ENCODE measurements around the gene PBX1. TPM values are rescaled to one million over a fixed set of nuclear protein-coding genes. Genes with fewer than 3 reads are reported as not detected.
A peak's percentile ranks its signal among the peaks of the same experiment; 100 is the strongest.

PBX1 gene
- total RNA-seq, 2 donors from 2014 or later: 50.5 to 53.1 TPM

- H3K4me3 ChIP-seq: no peak overlapping the region
- H3K27me3 ChIP-seq (replicated peaks; ENCODE audit: insufficient read depth): no peaks in the 10 kb centered on the region
- no peaks in the 10 kb centered on the region for H3K36me3 ChIP-seq
- H3K4me1 ChIP-seq (ENCODE audit: control insufficient read depth in 1 of 2, low read depth in 2 of 2): peaks cover 10 to 71% of the 10 kb centered on the region in 2 donors
- no peak for DNase-seq (ENCODE audit: low spot score)
- no peak for TF ChIP-seq CTCF (IDR thresholded peaks at IDR 0.05)
- H3K27ac ChIP-seq: no peak overlapping the region
- H3K9me3 ChIP-seq: no peaks in the 10 kb centered on the region
- no peak for ATAC-seq (ENCODE audit: insufficient number of reproducible peaks, low FRiP score, low read depth)
These were observed 12.3 kb downstream of the PBX1 start for GRCh38 chr1:164571333-164571732.

- H3K36me3 ChIP-seq: no peaks in the 10 kb centered on the region
- peak overlapping the region in 1 of 2 donors; percentile 80 for H3K27ac ChIP-seq
- no peak for TF ChIP-seq CTCF (IDR thresholded peaks at IDR 0.05)
- H3K9me3 ChIP-seq: no peaks in the 10 kb centered on the region
- no peaks in the 10 kb centered on the region for H3K27me3 ChIP-seq (replicated peaks; ENCODE audit: insufficient read depth)
- H3K4me3 ChIP-seq: peak overlapping the region; percentile 74
- no peak for DNase-seq (ENCODE audit: low spot score)
- no peak for ATAC-seq (ENCODE audit: insufficient number of reproducible peaks, low FRiP score, low read depth)
- H3K4me1 ChIP-seq (ENCODE audit: control insufficient read depth in 1 of 2, low read depth in 2 of 2): peaks cover 9 to 69% of the 10 kb centered on the region in 2 donors
These were observed 16.4 kb downstream of the PBX1 start for GRCh38 chr1:164575356-164575886.

GRCh38 chr1:164576291-164577271 lies 17.6 kb downstream of the PBX1 start:
- Histone ChIP-seq H3K4me3 (peak overlapping the region; percentile 74), H3K4me1 (ENCODE audit: control insufficient read depth in 1 of 2, low read depth in 2 of 2) (peaks cover 9 to 69% of the 10 kb centered on the region in 2 donors), H3K27ac (peak overlapping the region; percentile 80 to 82), H3K9me3 (no peaks in the 10 kb centered on the region), H3K27me3 (replicated peaks; ENCODE audit: insufficient read depth) (no peaks in the 10 kb centered on the region), H3K36me3 (no peaks in the 10 kb centered on the region)
- DNase-seq (ENCODE audit: low spot score): no peak
- peak; percentile 10 for ATAC-seq (ENCODE audit: insufficient number of reproducible peaks, low FRiP score, low read depth)
- no peak for TF ChIP-seq CTCF (IDR thresholded peaks at IDR 0.05)

- H3K27me3 ChIP-seq (replicated peaks; ENCODE audit: insufficient read depth): no peaks in the 10 kb centered on the region
- no peak for ATAC-seq (ENCODE audit: insufficient number of reproducible peaks, low FRiP score, low read depth)
- peaks cover 9 to 65% of the 10 kb centered on the region in 2 donors for H3K4me1 ChIP-seq (ENCODE audit: control insufficient read depth in 1 of 2, low read depth in 2 of 2)
- no peaks in the 10 kb centered on the region for H3K36me3 ChIP-seq
- H3K9me3 ChIP-seq: no peaks in the 10 kb centered on the region
- peak overlapping the region; percentile 74 for H3K4me3 ChIP-seq
- no peak for TF ChIP-seq CTCF (IDR thresholded peaks at IDR 0.05)
- DNase-seq (ENCODE audit: low spot score): no peak
- H3K27ac ChIP-seq: peak overlapping the region; percentile 80 to 82
These were observed 18.3 kb downstream of the PBX1 start for GRCh38 chr1:164577291-164577690.

GRCh38 chr1:164578479-164579200 lies 19.7 kb downstream of the PBX1 start:
- Histone ChIP-seq H3K4me1 (ENCODE audit: control insufficient read depth in 1 of 2, low read depth in 2 of 2) (peaks cover 9 to 57% of the 10 kb centered on the region in 2 donors), H3K27ac (no peak overlapping the region), H3K9me3 (no peaks in the 10 kb centered on the region), H3K36me3 (no peaks in the 10 kb centered on the region), H3K27me3 (replicated peaks; ENCODE audit: insufficient read depth) (no peaks in the 10 kb centered on the region), H3K4me3 (no peak overlapping the region)
- ATAC-seq (ENCODE audit: insufficient number of reproducible peaks, low FRiP score, low read depth) (no peak), DNase-seq (ENCODE audit: low spot score) (no peak)
- TF ChIP-seq CTCF (IDR thresholded peaks at IDR 0.05): no peak
